Mesendoderm (in vitro differentiated cells): Measurements from ENCODE around the gene SPACA1.

ENCODE experiments used
- DNase-seq: peaks from one replicate; pipeline ENCODE4 v3.0.0; 2013
- H2AK5ac ChIP-seq: 2 replicates; pipeline ENCODE4 v1.6.1; 2013; ENCODE audit warnings: low read length, inconsistent platforms
- H2BK120ac ChIP-seq: 2 replicates; pipeline ENCODE4 v1.6.1; 2013; ENCODE audit warnings: low read depth, mild to moderate bottlenecking, low read length, moderate library complexity, mixed read lengths
- H2BK15ac ChIP-seq: replicated peaks from 2 replicates; pipeline ENCODE4 v1.6.1; 2013; ENCODE audit warnings: low read depth, mild to moderate bottlenecking, moderate library complexity
- H2BK5ac ChIP-seq: 2 replicates; pipeline ENCODE4 v1.6.1; 2013; ENCODE audit warnings: low read length, inconsistent platforms
- H3K18ac ChIP-seq: 2 replicates; pipeline ENCODE4 v1.6.1; 2013; ENCODE audit warnings: mild to moderate bottlenecking, low read length, mixed read lengths
- H3K23ac ChIP-seq: one replicate; pipeline ENCODE4 v1.6.1; 2013; ENCODE audit warnings: low read length
- H3K27ac ChIP-seq: 2 replicates; pipeline ENCODE4 v1.5.1; 2013; ENCODE audit warnings: low read depth, mild to moderate bottlenecking, inconsistent platforms, low read length, moderate library complexity
- H3K27me3 ChIP-seq: 2 replicates; pipeline ENCODE4 v1.6.1; 2013; ENCODE audit warnings: low read length, control low read depth, mild to moderate bottlenecking, inconsistent platforms; ENCODE audit not compliant: insufficient read depth, poor library complexity
- H3K36me3 ChIP-seq: 2 replicates; pipeline ENCODE4 v1.6.1; 2013; ENCODE audit warnings: low read length, inconsistent platforms; ENCODE audit not compliant: control insufficient read depth, insufficient read depth
- H3K4ac ChIP-seq: one replicate; pipeline ENCODE4 v1.6.1; 2013; ENCODE audit warnings: low read depth, mild to moderate bottlenecking, low read length, moderate library complexity
- H3K4me1 ChIP-seq: 2 replicates; pipeline ENCODE4 v1.6.1; 2013; ENCODE audit warnings: low read depth, low read length, inconsistent platforms; ENCODE audit not compliant: control insufficient read depth
- H3K4me2 ChIP-seq: 2 replicates; pipeline ENCODE4 v1.6.1; 2013; ENCODE audit warnings: low read length
- H3K4me3 ChIP-seq: 2 replicates; pipeline ENCODE4 v1.5.1; 2013; ENCODE audit warnings: mild to moderate bottlenecking, low read length
- H3K56ac ChIP-seq: one replicate; pipeline ENCODE4 v1.6.1; 2013; ENCODE audit warnings: low read length
- H3K79me1 ChIP-seq: 2 replicates; pipeline ENCODE4 v1.6.1; 2013; ENCODE audit warnings: low read length, inconsistent platforms
- H3K79me2 ChIP-seq: 2 replicates; pipeline ENCODE4 v1.6.1; 2013; ENCODE audit warnings: mild to moderate bottlenecking, low read length; ENCODE audit not compliant: control insufficient read depth, insufficient read depth
- H3K9ac ChIP-seq: 2 replicates; pipeline ENCODE4 v1.6.1; 2013; ENCODE audit warnings: low read length, inconsistent platforms
- H4K5ac ChIP-seq: one replicate; pipeline ENCODE4 v1.6.1; 2013; ENCODE audit warnings: low read length
- H4K8ac ChIP-seq: one replicate; pipeline ENCODE4 v1.6.1; 2013; ENCODE audit warnings: low read depth, mild to moderate bottlenecking, control low read depth, low read length, moderate library complexity
- WGBS: extraction: QIAGEN DNeasy Blood & Tissue Kit; methylation state at CpG from one replicate; pipeline ENCODE4 v1.1.7; 2013; ENCODE audit warnings: low lambda C conversion rate, missing lambda C conversion rate; ENCODE audit not compliant: insufficient coverage; ENCODE audit errors: extremely low coverage; 5-methylcytosine and 5-hydroxymethylcytosine counted together

The SPACA1 gene

DNA sequence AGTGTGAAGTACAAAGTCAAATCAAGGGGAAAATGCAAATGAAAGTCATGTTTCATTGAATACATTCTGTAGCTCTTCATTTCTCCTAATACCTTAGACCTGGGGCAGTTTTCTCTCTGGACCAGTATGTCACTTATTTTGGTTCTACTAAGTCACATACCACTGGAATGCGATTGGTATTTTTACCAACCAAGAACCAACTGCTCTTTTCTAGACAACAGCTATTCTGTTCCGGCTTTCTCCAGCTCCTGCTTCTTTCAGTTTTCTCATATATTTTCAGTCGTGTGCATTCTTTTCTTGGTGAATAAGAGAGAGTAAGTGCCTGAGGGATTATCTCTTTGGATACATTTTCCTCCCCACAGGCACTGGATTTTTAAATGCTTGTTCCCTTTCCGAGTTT lies 39.2 kb upstream of the SPACA1 start:
- no CpG with 5 or more reads among the region's 4 CpGs for WGBS
- H3K27ac ChIP-seq: no peak overlapping the region

DNA sequence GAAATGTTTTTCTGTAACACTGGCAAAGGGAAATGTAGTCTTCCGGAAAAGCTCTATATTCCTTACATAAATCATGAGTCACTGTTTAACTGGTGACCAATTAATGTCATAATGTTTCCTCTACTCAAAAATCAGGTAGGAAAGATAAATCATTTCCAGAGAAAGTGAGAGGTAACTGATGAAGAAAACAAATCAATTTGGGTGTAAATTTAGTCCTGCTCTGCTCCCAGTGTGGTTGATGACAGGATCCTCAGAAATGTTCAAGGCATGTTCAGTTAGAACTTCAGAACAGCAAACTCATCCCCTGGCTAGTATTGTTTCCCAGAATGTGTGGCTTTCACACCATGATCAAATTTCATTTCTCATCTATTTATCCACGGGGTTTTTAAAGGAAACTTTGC lies 38.8 kb upstream of the SPACA1 start:
- Histone ChIP-seq H2BK15ac (no peak overlapping the region), H4K5ac (no peak overlapping the region), H3K4ac (no peak overlapping the region), H3K27me3 (no peaks in the 10 kb centered on the region), H4K8ac (no peak overlapping the region), H3K79me2 (no peaks in the 10 kb centered on the region), H3K4me3 (no peak overlapping the region), H3K9ac (no peak overlapping the region), H2AK5ac (no peak overlapping the region), H3K23ac (no peak overlapping the region), H3K4me2 (no peak overlapping the region), H3K27ac (no peak overlapping the region), H2BK5ac (no peak overlapping the region), H2BK120ac (no peak overlapping the region), H3K56ac (no peak overlapping the region), H3K18ac (no peak overlapping the region), H3K4me1 (no peaks in the 10 kb centered on the region), H3K79me1 (no peaks in the 10 kb centered on the region), H3K36me3 (no peaks in the 10 kb centered on the region)
- no CpG with 5 or more reads among the region's 2 CpGs for WGBS
- no peak for DNase-seq

More for the DNA sequence above, 39.2 kb upstream of the SPACA1 start:
- H3K36me3 ChIP-seq: no peaks in the 10 kb centered on the region
- H3K79me1 ChIP-seq: no peaks in the 10 kb centered on the region
- H3K18ac ChIP-seq: no peak overlapping the region
- no peak for DNase-seq
- no peak overlapping the region for H3K23ac ChIP-seq
- H3K9ac ChIP-seq: no peak overlapping the region
- no peaks in the 10 kb centered on the region for H3K27me3 ChIP-seq
- H2BK15ac ChIP-seq: no peak overlapping the region
- no peak overlapping the region for H3K4me2 ChIP-seq
- H3K4me3 ChIP-seq: no peak overlapping the region
- H4K8ac ChIP-seq: no peak overlapping the region
- no peak overlapping the region for H3K56ac ChIP-seq
- H2AK5ac ChIP-seq: no peak overlapping the region
- H4K5ac ChIP-seq: no peak overlapping the region
- H3K4me1 ChIP-seq: no peaks in the 10 kb centered on the region
- no peak overlapping the region for H2BK5ac ChIP-seq
- no peak overlapping the region for H2BK120ac ChIP-seq
- no peaks in the 10 kb centered on the region for H3K79me2 ChIP-seq
- H3K4ac ChIP-seq: no peak overlapping the region

DNA sequence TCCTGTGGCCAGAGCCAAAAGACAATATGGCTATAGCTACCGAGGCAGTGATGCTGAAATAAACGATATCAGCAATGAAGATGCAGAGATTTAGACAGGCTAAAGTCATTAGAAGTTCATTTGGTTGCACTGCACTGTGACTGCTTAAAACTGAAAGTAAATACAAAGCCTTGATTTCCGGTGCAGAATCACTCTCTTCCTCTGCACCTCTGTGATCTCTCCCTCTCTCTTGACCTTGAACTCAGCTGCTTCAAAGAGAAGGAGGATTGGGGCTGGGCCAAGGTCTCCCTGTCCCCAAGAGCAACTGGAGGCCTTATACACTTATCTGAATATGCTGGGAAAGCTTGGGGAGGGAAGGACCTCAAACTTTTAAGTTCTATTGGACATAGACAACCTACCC lies 34.6 kb upstream of the SPACA1 start:
- no peak overlapping the region for H3K4me3 ChIP-seq
- no peak overlapping the region for H2BK15ac ChIP-seq
- no peaks in the 10 kb centered on the region for H3K4me1 ChIP-seq
- no peak overlapping the region for H4K8ac ChIP-seq
- H3K4ac ChIP-seq: no peak overlapping the region
- no peaks in the 10 kb centered on the region for H3K79me1 ChIP-seq
- no peak overlapping the region for H3K9ac ChIP-seq
- H3K18ac ChIP-seq: no peak overlapping the region
- no peak overlapping the region for H2BK120ac ChIP-seq
- no peak overlapping the region for H2AK5ac ChIP-seq
- H4K5ac ChIP-seq: no peak overlapping the region
- H3K79me2 ChIP-seq: no peaks in the 10 kb centered on the region
- no peak overlapping the region for H3K56ac ChIP-seq
- H3K36me3 ChIP-seq: no peaks in the 10 kb centered on the region
- H3K23ac ChIP-seq: no peak overlapping the region
- no CpG with 5 or more reads among the region's 3 CpGs for WGBS
- no peak overlapping the region for H2BK5ac ChIP-seq
- DNase-seq: no peak
- no peak overlapping the region for H3K27ac ChIP-seq
- H3K4me2 ChIP-seq: no peak overlapping the region
- no peaks in the 10 kb centered on the region for H3K27me3 ChIP-seq

DNA sequence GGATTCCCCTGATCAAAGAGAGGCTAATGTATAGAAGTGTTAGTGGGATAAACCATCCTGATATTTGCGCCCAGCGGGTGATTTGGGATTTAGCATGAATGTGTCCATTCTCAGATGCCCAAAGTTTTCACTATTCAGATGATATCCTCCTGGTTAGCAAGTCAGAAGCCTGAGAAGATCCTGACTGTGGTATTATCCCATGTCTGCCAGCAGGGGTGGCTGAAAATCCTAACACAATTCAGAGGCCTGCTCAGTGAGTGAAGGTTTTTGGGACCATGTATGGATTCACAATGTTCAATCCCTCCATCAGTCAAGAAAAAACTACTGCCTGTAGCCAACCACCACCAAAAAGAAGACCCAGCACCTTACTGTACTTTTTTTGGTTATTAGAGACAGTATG lies 34.1 kb upstream of the SPACA1 start:
- H4K8ac ChIP-seq: no peak overlapping the region
- H2AK5ac ChIP-seq: no peak overlapping the region
- H2BK15ac ChIP-seq: no peak overlapping the region
- peak; percentile 40 for DNase-seq
- no peaks in the 10 kb centered on the region for H3K79me1 ChIP-seq
- H3K9ac ChIP-seq: no peak overlapping the region
- no peaks in the 10 kb centered on the region for H3K36me3 ChIP-seq
- H3K56ac ChIP-seq: no peak overlapping the region
- H2BK5ac ChIP-seq: no peak overlapping the region
- no peak overlapping the region for H4K5ac ChIP-seq
- H3K27me3 ChIP-seq: no peaks in the 10 kb centered on the region
- no peak overlapping the region for H3K4me2 ChIP-seq
- no CpG with 5 or more reads among the region's 2 CpGs for WGBS
- no peak overlapping the region for H3K23ac ChIP-seq
- H2BK120ac ChIP-seq: no peak overlapping the region
- no peak overlapping the region for H3K4ac ChIP-seq
- no peaks in the 10 kb centered on the region for H3K4me1 ChIP-seq
- H3K4me3 ChIP-seq: no peak overlapping the region
- no peaks in the 10 kb centered on the region for H3K79me2 ChIP-seq
- H3K27ac ChIP-seq: no peak overlapping the region
- H3K18ac ChIP-seq: no peak overlapping the region

DNA sequence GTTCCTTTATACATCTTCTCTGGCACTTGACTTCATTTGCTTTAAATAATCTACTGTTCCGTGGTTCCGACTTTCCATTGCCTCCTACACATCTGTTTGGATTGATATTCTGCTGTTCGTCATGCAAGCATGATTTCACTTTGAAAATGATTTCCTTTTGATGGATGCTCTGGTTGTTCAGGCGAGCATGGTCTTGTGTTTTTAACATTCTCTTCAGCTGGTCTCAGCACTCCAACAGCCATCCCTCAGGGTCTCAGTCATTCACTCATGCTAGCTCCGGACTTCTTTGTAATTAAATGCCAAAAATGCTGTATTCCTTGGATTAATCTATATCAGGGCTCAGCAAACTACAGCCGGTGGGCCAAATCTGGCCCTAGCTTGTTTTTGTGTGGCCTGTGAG lies 27.2 kb upstream of the SPACA1 start:
- H3K18ac ChIP-seq: no peak overlapping the region
- no CpG with 5 or more reads among the region's 6 CpGs for WGBS
- H2BK5ac ChIP-seq: no peak overlapping the region

DNA sequence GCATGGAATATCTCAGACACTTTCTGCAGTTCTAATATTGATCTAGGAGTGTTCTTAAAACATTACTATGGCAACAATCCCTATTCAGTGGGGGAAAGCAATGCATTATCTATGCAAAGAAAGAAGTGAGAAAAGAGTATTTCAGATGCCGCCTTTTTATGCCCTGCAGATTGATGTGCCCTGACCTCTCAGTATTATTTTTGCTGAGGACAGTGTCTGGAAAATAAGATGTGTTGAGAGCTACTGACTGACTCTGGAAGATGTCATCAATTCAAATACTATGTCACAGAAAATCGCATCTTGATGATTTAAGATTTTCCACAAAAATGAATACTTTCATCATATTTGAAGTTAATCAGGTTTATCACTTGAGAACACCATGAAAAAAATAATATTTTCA lies 22.9 kb upstream of the SPACA1 start:
- no CpG with 5 or more reads among the region's 2 CpGs for WGBS

More for the DNA sequence above, 27.2 kb upstream of the SPACA1 start:
- no peak overlapping the region for H4K8ac ChIP-seq
- no peak for DNase-seq
- no peaks in the 10 kb centered on the region for H3K79me1 ChIP-seq
- no peak overlapping the region for H3K27ac ChIP-seq
- no peak overlapping the region for H3K4me3 ChIP-seq
- H3K23ac ChIP-seq: no peak overlapping the region
- no peak overlapping the region for H4K5ac ChIP-seq
- no peak overlapping the region for H2AK5ac ChIP-seq
- H3K9ac ChIP-seq: no peak overlapping the region
- H2BK15ac ChIP-seq: no peak overlapping the region
- no peaks in the 10 kb centered on the region for H3K4me1 ChIP-seq
- H3K4ac ChIP-seq: no peak overlapping the region
- H2BK120ac ChIP-seq: no peak overlapping the region
- peaks cover 2% of the 10 kb centered on the region for H3K27me3 ChIP-seq
- no peak overlapping the region for H3K4me2 ChIP-seq
- no peaks in the 10 kb centered on the region for H3K36me3 ChIP-seq
- H3K79me2 ChIP-seq: no peaks in the 10 kb centered on the region
- no peak overlapping the region for H3K56ac ChIP-seq

More for the DNA sequence above, 22.9 kb upstream of the SPACA1 start:
- Histone ChIP-seq H3K18ac (no peak overlapping the region), H3K56ac (no peak overlapping the region), H3K27ac (no peak overlapping the region), H3K4me1 (no peaks in the 10 kb centered on the region), H3K4me2 (no peak overlapping the region), H3K27me3 (peaks cover 2% of the 10 kb centered on the region), H3K4ac (no peak overlapping the region), H3K79me2 (no peaks in the 10 kb centered on the region), H4K5ac (no peak overlapping the region), H3K79me1 (no peaks in the 10 kb centered on the region), H3K4me3 (no peak overlapping the region), H3K9ac (no peak overlapping the region), H3K36me3 (no peaks in the 10 kb centered on the region), H4K8ac (no peak overlapping the region), H2BK120ac (no peak overlapping the region), H2AK5ac (no peak overlapping the region), H3K23ac (no peak overlapping the region), H2BK5ac (no peak overlapping the region), H2BK15ac (no peak overlapping the region)
- no peak for DNase-seq
